IPS-NIHi7 (cell line): ENCODE data around the gene BAK1.
"Not testable (repeated sequence)": the region's sequence is repeated elsewhere in the genome, so short reads cannot be mapped to it uniquely, and the experiment has no call there.

Source experiments
- DNase-seq: peaks from one replicate; pipeline ENCODE4 v3.0.0; 2012; ENCODE audit warnings: mixed read lengths; ENCODE audit errors: extremely low spot score

Gene BAK1

DNA sequence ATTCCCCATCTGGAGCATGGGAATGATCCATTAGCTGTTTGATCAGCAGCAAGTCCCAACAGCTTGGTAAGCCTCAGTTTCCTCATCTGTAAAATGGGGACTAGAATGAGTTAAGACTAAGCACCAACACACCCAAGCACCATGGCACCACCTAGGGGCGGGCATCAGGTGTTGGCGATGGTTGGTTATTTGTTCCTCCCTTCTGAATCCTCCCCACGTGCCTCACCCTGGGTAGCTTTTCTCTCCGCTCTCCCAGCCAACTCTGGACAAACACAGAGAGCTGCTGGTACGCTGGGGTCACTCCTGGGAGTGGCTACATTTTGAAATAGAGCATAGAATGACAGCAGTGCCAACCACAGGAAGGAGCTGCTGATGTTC, 27.7 kb upstream of the BAK1 start:
- DNase-seq: no peak

DNA sequence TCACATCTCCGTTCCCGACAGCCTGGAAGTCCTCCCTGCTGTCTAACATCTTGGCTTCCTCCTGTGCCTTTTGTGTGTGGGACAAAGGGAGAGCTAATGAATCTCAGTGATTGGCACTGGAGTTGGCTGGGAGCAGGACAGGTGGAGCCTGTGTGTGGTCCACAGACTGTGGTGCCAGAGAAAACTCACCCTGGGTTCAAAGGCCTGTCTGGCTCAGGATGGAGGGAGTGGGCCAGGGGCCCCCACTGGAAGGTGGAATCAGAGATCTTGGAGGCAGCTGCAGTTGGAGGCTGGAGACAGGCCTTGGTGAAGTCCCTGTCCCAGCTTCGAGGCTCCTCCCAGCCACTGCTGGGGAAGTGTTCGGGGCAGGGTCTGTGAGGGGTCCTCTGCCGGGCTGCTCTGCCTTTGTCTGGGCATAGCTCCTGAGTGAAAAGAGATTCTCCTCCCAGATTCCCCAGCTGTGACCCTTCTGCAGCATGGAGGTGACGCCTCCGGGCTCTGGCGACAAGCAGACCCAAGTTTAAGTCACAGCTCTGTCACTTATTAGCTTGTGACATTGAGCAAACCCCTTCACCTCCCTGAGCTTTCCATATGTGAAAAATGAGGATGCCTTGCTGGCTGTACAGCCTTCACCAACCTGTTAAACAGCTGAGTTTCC, 27.2 kb upstream of the BAK1 start:
- no peak for DNase-seq

DNA sequence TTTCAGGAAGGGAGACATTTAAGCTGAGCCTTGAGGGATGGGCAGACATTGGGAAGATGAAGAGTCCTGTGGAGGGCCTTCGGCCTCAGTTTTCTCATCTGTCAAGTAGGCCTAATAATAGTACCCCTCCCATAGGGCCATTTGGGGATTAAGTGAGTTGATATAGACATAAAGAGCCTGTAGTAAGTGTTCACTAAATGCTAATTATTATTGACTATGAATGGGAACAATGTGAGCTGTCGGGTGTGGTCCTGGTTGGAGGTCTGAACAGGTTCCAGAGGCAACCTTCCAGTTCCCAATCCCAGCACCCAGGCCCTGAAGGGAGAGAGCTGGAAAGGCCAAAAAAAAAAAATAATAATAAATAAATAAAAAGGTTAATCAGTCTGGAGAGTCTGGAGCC, 26.6 kb upstream of the BAK1 start:
- no peak for DNase-seq

DNA sequence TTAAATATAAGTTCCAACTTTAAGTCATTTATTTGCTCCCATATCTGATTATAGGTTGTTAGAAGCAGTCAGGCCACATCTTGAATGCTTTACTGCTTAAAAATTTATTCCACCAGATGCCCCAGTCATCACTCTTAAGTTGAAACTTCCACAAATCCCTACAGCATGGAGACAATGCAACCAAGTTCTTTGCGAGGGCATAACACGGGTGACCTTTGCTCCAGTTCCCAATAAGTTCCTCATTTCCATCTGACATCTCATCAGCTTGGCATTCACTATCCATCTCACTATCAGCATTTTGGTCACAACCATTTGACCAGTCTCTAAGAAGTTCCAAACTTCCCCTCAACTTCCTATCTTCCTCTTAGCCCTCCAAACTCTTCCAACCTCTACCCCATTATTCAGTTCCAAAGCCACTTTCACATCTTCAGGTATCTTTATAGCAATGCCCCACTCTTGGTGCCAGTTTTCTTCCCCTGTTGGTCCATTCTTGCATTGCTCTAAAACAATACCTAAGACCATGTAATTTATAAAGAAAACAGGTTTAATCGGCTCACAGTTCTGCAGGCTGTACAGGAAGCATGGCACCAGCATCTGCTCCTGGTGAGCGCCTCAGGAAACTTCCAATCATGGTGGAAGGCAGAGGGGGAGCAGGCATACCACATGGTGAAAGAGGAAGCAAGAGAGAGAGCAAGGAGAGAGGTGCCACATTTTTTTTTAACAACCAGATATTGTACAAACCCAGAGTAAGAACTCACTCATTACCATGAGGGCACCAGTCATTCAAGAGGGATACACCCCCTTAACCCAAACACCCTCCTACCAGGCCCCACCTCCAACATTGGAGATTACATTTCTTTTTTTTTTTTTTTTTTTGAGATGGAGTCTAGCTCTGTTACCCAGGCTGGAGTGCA, 25.1 kb upstream of the BAK1 start:
- no peak for DNase-seq

DNA sequence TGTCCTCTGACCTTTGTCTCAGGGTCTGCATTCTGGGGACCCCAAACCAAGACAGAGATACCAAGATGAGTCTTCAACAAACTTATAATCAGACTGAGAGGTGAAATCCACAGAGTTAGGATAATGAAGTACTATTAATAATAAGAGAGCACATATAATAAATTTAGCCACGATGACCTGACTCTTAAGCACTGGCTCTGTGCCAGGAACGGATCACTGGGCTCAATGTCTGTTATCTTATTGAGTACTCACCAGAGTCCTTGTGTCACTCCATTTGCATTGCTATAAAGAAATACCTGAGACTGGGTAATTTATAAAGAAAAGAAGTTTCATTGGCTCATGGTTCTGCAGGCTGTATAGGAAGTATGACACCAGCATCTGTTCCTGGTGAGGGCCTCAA, 22.1 kb upstream of the BAK1 start:
- DNase-seq: no peak

DNA sequence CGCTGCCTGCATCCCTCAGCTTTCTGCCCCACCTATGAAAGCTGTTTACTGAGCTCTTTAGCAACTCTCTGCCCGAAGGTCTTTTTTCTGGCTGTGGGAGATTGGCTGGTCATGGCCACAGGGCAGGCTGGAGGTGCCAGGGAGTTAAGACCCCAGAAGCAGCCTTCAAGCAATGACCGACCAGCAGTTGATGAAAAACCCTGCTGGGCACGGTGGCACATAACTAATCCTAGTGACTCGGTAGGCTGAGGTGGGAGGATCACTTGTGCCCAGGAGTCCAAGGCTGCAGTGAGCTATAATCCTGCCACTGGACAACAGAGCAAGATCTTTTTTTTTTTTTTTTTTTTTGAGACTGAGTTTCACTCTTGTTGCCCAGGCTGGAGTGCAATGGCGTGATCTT, 20.7 kb upstream of the BAK1 start:
- no peak for DNase-seq

DNA sequence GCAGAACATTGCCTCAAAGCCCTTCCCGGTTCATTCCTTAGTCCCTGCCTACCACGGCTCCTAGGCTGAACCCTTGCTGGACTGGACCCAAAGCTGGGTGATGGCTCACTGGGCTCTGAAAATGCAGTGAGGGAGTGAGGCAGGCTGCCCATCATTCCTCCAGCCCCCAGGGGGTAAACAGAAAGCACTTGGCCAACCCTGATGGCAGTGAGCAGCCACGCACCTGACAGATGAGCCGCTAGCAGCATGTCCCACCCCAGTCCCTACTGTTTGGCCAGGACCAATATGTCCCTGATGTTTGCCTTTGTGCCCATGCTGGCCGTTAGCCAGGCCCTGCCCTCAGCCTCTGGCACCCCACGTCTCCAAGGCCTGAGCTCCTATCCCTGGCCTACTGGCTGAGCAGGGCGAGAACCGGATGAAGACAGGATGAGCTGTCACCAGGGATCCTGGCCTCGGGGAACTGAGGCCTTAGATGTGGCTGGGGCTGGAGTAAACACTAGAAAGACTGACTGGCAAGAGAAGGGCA, 19.4 kb upstream of the BAK1 start:
- no peak for DNase-seq

DNA sequence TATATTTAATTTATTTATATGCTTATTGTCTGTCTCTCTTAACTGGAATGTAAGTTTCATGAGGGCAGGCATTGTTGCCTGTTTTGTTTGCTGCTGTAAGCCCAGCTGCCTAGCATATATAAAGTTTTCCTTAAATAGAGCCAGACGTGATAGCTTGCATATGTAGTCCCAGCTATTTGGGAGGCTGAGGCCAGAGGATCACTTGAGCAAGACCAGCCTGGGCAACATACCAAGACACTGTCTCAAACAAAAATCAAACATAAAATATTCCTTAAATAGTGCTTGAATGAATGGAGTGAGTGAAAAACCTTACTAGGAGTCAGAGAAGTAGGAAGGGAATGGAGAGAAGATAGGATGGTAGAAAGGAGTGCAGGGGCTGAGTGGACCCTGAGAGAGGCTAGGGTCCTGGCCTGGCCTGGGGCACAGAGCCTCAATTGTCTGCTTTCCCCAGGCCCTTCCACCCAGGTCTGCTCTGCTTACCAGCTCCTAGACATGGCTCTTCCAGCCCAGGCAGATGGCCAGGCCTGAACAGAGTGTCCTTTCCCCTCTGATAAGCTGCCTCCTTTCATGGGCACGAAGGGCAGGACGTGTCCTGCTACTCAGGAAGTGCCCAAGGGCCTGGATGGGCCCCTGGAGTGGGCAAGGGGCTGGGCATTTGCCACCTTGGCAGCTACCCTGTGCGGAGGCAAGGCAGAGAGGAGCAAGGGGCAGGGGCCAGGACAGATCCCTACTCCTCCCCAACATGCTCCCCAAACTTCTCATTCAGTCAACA, 17.7 kb upstream of the BAK1 start:
- DNase-seq: no peak

DNA sequence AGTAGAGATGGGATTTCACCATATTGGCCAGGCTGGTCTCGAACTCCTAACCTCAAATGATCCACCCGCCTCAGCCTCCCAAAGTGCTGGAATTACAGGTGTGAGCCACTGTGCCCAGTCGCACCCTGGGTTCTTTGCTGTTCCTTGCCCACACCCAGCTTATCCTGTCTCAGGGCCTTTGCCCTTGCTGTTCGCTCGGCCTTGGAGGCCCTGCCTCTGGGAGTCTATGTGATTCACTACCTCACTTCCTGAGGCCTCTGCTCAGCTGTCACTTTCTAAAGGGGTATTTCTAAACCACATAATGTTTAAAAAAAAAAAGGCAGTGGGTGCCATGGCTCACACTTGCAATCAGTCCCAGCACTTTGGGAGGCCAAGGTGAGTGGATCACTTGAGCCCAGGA, 16.8 kb upstream of the BAK1 start:
- DNase-seq: not testable (repeated sequence)

DNA sequence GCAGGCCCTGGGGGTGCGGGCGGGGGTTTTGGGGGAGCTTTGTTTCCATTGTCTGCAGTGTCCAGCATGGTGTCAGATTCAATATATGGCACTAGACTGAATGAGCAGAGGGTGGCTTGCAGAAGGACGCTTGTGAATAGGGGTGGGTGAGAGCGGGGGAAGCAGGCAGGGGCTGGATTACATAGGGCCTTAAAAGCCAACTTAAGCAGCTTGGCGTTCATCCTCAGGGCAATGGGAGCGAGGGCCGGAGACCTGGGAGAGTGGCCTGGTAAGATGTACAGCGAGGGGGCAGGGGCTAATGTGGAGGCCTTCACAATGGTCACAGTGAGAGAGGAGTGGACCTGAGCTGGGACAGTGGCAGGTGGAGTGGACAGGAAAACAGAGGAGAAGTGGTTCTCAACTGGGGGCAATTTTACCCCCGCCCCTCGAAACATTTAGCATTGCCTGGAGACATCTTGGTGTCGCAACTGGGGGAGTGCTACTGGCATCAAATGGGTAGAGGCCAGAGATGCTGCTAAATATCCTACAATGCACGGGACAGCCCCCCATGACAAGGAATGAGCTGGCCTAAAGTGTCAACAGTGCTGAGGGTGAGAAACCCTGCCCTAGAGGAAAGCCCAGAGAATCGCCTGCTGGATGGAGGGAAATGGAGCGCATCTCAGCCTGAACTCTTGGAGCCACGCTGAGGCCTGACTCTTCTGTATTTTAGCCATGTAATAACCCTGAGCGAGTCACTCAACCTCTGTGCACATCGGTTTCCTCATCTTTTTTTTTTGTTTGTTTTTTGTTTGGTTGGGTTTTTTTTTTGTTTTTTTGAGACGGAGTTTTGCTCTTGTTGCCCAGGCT, 15.1 kb upstream of the BAK1 start:
- DNase-seq: no peak

DNA sequence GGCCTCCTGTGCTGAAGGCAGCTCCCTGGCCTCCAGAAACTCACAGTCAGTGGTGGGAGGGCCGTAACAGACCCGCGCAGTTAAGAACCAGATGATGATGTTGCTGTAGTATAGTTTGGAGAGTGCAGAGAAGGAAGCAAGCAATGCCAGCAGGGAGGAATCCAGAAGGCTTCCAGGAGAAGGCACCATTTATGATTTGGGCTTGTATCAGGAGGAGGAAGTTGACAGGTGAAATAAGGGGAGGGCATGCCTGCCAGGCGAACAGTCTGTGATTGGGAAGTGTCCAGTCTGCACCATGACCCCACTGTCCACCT, 13.3 kb upstream of the BAK1 start:
- no peak for DNase-seq

DNA sequence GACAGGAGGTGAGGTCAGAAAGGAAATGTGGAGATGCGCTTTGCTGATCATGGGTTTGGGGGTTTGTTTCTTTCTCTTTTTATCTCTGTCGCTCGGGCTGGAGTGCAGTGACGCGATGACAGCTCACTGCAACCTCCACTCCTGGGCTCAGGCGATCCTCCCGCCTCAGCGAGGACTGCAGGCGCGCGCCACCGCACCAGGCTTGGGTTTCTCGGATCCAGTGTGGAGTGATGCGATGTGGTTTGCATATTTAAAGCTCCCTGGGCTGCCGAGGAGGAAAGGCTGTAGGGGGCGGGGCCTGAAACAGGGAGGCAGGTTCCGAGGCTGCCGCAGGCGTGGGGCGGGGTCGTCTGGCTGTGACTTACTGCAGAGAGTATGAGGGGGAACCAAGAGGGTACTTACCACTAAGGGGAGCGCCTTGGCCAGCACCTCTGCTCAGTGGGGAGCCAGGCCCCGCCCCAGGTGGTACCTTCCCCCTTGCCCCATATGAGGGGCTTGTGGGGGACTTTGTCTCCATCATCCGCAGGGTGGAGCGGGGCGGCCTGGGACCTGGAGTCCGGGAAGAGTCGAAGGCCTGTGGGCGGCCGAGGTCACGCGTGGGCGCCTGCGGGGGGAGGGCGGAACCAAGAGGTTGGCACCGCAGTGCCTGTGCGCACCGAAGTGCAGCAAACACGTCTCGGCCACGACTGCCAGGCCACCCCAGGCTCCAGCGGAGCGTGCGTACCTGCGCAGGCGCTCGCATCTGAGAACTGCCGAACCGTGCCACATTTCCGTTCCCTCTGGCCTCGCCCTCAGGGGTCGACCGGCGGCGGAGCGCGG, 12.7 kb upstream of the BAK1 start:
- peak; percentile 82 for DNase-seq

DNA sequence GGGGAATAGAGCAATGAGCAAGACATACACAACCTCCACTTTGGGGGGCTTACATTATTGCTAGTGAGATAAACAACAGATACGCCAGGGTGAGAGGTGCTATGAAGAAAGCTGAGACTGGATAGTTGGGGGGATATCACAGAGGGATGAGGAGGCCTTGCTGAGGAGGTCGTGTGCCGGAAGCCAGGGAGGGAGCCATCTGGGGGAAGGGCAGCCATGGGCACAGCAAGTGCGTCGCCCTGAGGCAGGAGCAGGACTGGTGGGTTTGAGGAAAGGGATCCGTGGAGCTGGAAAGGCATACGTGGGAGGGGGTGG, 12.2 kb upstream of the BAK1 start:
- no peak for DNase-seq

DNA sequence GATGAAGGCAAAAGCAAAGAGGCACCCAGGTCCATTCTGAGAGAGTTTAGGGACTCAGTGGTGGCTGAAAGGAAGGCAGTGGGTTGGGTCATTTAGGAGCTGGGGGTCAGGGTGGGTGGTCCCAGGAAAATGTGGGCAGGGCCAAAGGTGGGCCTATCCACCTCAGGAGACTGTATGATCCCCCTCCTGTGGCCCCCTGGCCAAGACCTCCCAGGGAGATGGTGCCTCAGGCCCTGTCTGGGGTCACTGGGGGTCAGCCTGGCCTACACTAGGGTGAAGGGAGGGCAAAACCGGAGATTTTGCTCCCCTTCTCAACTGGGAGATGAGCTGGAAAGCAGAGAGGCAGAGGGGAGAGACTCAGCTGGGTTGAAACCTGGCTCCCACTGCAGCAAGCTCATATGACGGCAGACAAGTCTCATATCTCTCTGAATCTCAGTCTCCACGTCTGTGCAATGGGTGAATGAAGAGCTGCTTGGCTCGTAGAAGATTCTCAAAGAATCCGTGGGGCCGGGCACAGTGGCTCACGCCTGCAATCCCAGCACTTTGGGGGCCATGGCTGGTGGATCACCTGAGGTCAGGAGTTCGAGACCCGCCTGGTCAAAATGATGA, 11.5 kb upstream of the BAK1 start:
- no peak for DNase-seq

DNA sequence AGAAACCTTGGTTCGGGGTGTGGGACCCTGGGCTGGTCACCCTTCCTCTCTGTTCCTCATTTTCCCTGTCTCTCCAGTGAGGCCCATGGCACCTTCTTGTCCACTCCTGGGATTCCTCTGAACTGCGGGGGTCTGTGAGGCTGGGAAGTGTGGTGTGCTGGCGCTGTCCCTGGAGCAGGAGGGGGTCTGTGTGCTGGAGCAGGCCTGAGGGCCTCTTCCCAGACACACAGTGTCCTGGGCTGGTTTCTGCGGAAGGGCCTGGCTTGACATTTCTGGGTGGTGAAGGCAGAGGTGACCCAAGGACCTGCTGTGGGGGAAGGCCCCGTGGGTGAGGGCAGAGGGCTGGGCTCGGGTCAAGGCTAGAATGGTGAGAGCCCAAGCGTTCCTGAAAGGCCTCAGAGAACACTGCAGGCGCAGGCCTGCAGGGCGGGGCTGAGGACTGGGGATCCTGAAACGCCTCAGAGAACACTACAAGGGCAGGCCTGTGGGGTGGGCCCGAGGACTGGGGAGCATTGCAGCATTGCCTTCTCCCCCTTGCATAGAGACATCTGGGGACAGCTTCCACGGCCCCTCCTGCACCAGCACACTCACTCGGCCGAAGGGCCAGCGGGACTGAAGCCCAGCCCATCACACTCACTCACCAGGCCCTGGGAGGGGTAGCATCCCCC, 10.6 kb upstream of the BAK1 start:
- no peak for DNase-seq

DNA sequence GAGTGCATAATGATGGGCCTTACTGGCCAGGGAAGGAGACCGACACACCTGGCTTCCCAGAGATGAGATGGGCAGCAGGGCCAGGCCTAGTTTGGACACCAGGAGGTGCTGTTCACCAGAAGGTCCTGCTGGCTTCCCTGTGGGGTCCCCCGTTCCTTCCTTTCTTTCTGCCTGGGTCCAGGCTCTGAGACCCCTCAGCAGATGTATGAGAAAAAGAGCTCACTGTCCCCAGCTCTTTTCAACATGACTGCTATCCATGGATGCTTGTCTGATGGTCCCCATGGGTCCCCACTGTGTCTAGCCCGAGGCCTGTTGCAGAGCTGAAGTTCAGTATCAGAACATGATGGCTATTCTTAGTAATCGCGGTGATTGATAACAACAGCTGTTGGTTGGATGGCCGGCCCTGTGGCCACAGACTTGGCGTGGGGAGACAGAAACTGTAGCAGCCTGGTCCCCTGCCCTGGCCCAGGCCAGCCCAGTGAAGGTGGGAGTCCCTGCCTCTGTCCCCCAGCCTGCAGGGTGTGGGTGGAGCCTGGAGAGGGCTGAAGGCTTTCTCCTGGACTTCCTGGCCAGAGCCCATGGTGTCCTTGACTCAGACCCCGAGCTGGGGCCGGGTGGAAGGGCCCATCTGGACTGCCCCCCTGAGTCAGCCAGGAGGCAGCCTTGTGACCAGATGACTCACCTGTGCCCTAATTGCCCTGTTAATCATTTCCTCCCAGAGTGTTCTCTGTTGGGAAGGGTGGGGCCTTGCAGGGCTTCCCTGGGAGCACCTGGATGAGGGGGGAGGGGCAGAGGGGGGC, 9.9 kb upstream of the BAK1 start:
- peak; percentile 85 for DNase-seq

DNA sequence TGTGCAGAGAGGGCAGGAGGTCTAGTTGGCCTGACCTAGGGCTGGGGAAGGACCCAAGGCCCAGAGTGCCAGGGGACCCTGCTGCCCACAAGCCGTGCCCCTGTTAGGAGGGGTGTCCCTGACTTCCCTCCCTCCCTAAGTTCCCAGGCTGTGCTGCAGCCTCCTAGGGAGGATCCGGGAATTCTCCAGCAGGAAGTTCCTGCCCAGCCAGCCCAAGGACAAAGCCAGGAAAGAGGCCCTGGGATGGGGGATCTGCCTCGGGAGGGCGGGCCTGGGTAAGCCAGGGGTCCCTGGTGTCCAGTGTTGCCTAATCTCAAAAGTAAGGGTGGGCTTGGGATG, 9.3 kb upstream of the BAK1 start:
- no peak for DNase-seq

DNA sequence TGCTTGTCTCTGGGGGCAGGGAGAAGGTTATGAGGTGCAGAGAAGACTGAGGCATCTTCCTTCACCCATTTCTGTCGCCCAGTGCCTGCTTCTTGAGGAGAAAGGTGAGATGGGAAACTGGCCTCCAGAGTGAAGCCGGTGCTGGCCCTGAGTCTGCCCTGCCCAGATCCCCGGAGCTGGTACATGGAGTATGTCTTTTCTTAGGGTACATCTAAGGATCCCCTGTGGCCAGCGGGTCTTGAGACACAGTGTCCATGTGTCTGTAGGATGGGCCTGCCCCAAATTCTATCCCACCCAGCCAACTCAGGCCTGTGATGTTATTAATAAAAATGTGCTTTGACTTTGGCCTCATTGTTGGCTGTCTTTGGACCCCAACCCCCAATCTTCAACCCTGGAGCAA, 8.8 kb upstream of the BAK1 start:
- no peak for DNase-seq

DNA sequence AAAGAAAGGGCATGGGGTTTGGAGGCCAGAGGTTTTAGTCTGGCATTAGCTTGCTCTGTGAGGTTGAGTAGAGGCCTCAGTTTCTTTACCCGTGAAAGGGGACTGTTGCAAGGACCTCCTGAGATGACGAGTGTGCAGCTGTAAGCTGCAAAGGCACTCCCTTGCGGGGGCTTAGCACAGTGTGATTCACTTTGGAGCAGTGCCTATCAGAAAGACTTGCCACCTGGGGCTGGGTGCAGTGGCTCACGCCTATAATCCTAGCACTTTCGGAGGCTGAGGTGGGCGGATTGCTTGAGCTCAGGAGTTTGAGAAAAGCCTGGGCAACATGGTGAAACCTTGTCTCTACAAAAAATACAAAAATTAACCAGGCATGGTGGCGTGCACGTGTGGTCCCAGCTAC, 7.5 kb upstream of the BAK1 start:
- no peak for DNase-seq
